ENCODE measurements around the gene P2RY6.
"Not testable (repeated sequence)": the region's sequence is repeated elsewhere in the genome, so short reads cannot be mapped to it uniquely, and the experiment has no call there.

The P2RY6 gene

GRCh38 chr11:73228268-73229134, 43.6 kb upstream of the P2RY6 start:
- no peak for TF ChIP-seq CTCF (conservative IDR thresholded peaks at IDR 0.05)
- TF ChIP-seq ZFX (IDR thresholded peaks at IDR 0.05): no peak
- H3K27ac ChIP-seq: no peak overlapping the region

- H3K27ac ChIP-seq: no peak overlapping the region
- TF ChIP-seq ZFX (IDR thresholded peaks at IDR 0.05) (no peak), CTCF (conservative IDR thresholded peaks at IDR 0.05) (no peak)
Observed at GRCh38 chr11:73229321-73229895, 42.7 kb upstream of the P2RY6 start.

- TF ChIP-seq ZFX (IDR thresholded peaks at IDR 0.05) (no peak), CTCF (conservative IDR thresholded peaks at IDR 0.05) (no peak)
- H3K27ac ChIP-seq: no peak overlapping the region
Observed at GRCh38 chr11:73229896-73230875, 42.0 kb upstream of the P2RY6 start.

GRCh38 chr11:73230931-73231330, 41.2 kb upstream of the P2RY6 start:
- H3K27ac ChIP-seq: no peak overlapping the region
- TF ChIP-seq ZFX (IDR thresholded peaks at IDR 0.05) (no peak), CTCF (conservative IDR thresholded peaks at IDR 0.05) (no peak)

GRCh38 chr11:73232487-73232886, 39.7 kb upstream of the P2RY6 start:
- not testable (repeated sequence) for H3K27ac ChIP-seq

GRCh38 chr11:73233211-73233610, 38.9 kb upstream of the P2RY6 start:
- TF ChIP-seq ZFX (IDR thresholded peaks at IDR 0.05) (no peak), CTCF (conservative IDR thresholded peaks at IDR 0.05) (no peak)
- H3K27ac ChIP-seq: no peak overlapping the region

GRCh38 chr11:73233692-73234470, 38.3 kb upstream of the P2RY6 start:
- H3K27ac ChIP-seq: no peak overlapping the region
- TF ChIP-seq ZFX (IDR thresholded peaks at IDR 0.05): no peak
- no peak for TF ChIP-seq CTCF (conservative IDR thresholded peaks at IDR 0.05)
